Measurements from ENCODE around the gene LMNA. TPM values are rescaled to one million over a fixed set of nuclear protein-coding genes. Genes with fewer than 3 reads are reported as not detected.

LMNA gene
- total RNA-seq, 1 experiment from 2014 or later: 499 TPM

DNA sequence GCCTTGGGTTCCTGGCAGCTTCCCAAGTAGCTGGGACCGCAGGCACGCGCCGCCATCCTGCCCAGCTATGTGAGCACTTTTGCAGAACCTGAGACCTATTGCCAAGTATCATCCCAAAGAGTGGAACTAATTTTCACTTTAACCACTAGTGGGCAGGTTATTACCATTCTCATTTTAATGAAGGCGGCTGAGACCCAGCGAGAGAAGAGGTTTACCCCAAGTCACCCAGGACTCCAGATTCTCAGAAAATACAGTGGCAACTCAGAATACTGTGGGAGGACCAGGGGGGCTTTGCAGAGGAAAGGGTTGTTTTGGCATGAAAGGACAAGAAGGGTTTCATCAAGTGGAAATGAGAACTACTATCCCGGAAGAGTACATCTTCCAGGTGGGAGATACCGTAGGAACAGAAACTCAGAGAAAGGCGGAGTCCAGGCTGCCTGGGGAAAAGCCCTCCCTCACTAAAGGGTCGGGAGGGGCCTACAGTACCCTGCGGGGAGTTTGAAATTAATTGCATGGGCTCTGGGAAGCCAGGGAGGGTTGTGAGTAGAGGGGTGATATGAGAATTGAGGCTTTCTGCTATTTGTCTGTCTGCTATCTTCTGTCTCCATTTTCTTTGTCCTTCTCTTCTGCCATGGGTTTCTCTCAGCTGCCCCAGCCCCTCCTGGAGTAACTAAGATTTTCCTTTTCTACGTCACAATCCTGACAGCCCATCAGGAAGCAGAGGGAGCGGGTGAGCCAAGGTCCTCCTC, 31.7 kb downstream of the LMNA start:
- peak; percentile 86 for DNase-seq
- BruUV-seq (replicated peaks): no TSS peak
- Mint-ChIP-seq H3K9me3 (ENCODE audit: low read depth, unreplicated experiment) (no peaks in the 10 kb centered on the region), H3K4me1 (ENCODE audit: low read depth, unreplicated experiment) (peaks cover 21% of the 10 kb centered on the region), H3K27ac (ENCODE audit: unreplicated experiment) (peak overlapping the region; percentile 72), H3K27me3 (ENCODE audit: unreplicated experiment) (peaks cover 37% of the 10 kb centered on the region), H3K36me3 (ENCODE audit: insufficient read depth, unreplicated experiment) (peaks cover 41% of the 10 kb centered on the region), H3K4me3 (ENCODE audit: low read depth, unreplicated experiment) (peak overlapping the region; percentile 4)
- intact Hi-C loops (cut with micrococcal nuclease; ENCODE audit: unreplicated experiment): loop anchor here (1.0 kb wide), 1 partner anchor 79 kb away; no protein-coding TSS in a partner anchor
- peak; percentile 68 for TF ChIP-seq CTCF (IDR thresholded peaks at IDR 0.05; ENCODE audit: unreplicated experiment)
- CTCF ChIA-PET: interaction anchor here (0.5 to 3.3 kb wide), 16 partner anchors 17 to 173 kb away, joined by 3 to 55 read pairs (median 5); partner anchors contain the start of genes PMF1, SLC25A44, SMG5 and TMEM79

DNA sequence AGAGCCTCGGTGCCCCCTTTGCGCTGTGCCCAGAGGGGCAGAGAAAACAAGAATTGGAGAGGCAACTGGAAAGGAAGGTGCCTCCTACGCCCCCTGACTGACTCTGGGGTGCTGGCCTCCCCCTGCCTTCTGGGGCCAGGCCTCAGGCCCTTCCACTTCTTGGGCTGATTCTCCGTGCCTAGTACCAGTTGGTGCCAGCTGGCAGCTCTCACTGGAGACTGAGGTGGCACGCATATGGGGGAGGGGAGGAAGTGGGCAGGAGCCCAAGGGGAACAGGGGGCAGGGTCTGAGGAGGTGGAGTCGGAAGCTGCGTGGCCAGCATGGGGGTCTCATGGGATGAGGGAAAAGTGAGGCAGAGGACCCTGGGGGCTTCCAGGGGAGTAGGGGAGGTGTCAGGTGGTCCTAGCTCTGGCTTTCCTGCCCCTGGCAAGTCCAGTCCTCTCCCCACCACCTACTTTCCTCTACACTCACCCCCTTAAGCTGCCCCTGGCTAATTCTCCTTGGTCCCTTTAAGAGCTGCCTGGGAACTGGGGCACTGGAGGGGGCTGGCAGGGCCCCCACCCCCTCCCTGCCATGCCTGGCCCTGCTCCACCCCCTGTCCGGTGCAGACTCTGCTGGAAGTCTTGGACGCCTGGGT, 32.4 kb downstream of the LMNA start:
- BruUV-seq (replicated peaks): no TSS peak
- peaks cover 37% of the 10 kb centered on the region for H3K27me3 Mint-ChIP-seq (ENCODE audit: unreplicated experiment)

GRCh38 chr1:156148216-156148615, 33.7 kb downstream of the LMNA start:
- no peaks in the 10 kb centered on the region for H3K9me3 Mint-ChIP-seq (ENCODE audit: low read depth, unreplicated experiment)

More for the DNA sequence above, 32.4 kb downstream of the LMNA start:
- Mint-ChIP-seq H3K4me1 (ENCODE audit: low read depth, unreplicated experiment) (peaks cover 21% of the 10 kb centered on the region), H3K9me3 (ENCODE audit: low read depth, unreplicated experiment) (no peaks in the 10 kb centered on the region), H3K36me3 (ENCODE audit: insufficient read depth, unreplicated experiment) (peaks cover 34% of the 10 kb centered on the region), H3K4me3 (ENCODE audit: low read depth, unreplicated experiment) (no peak overlapping the region), H3K27ac (ENCODE audit: unreplicated experiment) (no peak overlapping the region)
- intact Hi-C loops (cut with micrococcal nuclease; ENCODE audit: unreplicated experiment): loop anchor here (1.0 kb wide), 1 partner anchor 78 kb away; no protein-coding TSS in a partner anchor
- CTCF ChIA-PET: interaction anchor here (3.3 kb wide), 1 partner anchor 79 kb away, joined by 55 read pairs; no protein-coding TSS in a partner anchor
- no peak for DNase-seq
- TF ChIP-seq CTCF (IDR thresholded peaks at IDR 0.05; ENCODE audit: unreplicated experiment): no peak

More at GRCh38 chr1:156148216-156148615, 33.7 kb downstream of the LMNA start:
- Mint-ChIP-seq H3K4me3 (ENCODE audit: low read depth, unreplicated experiment) (no peak overlapping the region), H3K36me3 (ENCODE audit: insufficient read depth, unreplicated experiment) (peaks cover 26% of the 10 kb centered on the region), H3K27me3 (ENCODE audit: unreplicated experiment) (peaks cover 37% of the 10 kb centered on the region), H3K27ac (ENCODE audit: unreplicated experiment) (no peak overlapping the region), H3K4me1 (ENCODE audit: low read depth, unreplicated experiment) (peaks cover 32% of the 10 kb centered on the region)
- CTCF ChIA-PET: interaction anchor here (3.3 kb wide), 1 partner anchor 77 kb away, joined by 55 read pairs; no protein-coding TSS in a partner anchor
- DNase-seq: no peak
- intact Hi-C loops (cut with micrococcal nuclease; ENCODE audit: unreplicated experiment): no loop called here
- BruUV-seq (replicated peaks): no TSS peak
- TF ChIP-seq CTCF (IDR thresholded peaks at IDR 0.05; ENCODE audit: unreplicated experiment): no peak
